GM18951 (cell line): ENCODE measurements around the gene XKR3.
"Not testable (repeated sequence)": the region's sequence is repeated elsewhere in the genome, so short reads cannot be mapped to it uniquely, and the experiment has no call there.

Experiments
- POLR2A ChIP-seq: IDR thresholded peaks from 4 replicates; pipeline ENCODE4 v1.6.1; 2011; ENCODE audit warnings: mild to moderate bottlenecking; ENCODE audit not compliant: insufficient read length, insufficient read depth; ENCODE audit errors: extremely low read depth
- in situ Hi-C: fragments of 300-500 bp; cut with MboI; formaldehyde crosslinking; loops from one replicate; pipeline ENCODE4 v1.12.0; 2022; ENCODE audit warnings: low sequenced_read_pairs, mixed read lengths, inconsistent platforms; ENCODE audit not compliant: unreplicated experiment

XKR3 gene

GRCh38 chr22:16793831-16794230, 31.4 kb downstream of the XKR3 start:
- no peak for TF ChIP-seq POLR2A
- in situ Hi-C loops, result no loop called here

GRCh38 chr22:16789860-16790493, 35.2 kb downstream of the XKR3 start:
- in situ Hi-C loops, result no loop called here
- no peak for TF ChIP-seq POLR2A

GRCh38 chr22:16783930-16784354, 41.3 kb downstream of the XKR3 start:
- TF ChIP-seq POLR2A, result no peak
- in situ Hi-C loops, result no loop called here

- TF ChIP-seq POLR2A, result no peak
- in situ Hi-C loops, result no loop called here
These were observed 41.8 kb downstream of the XKR3 start for GRCh38 chr22:16783453-16783852.

- in situ Hi-C loops, result no loop called here
- TF ChIP-seq POLR2A, result no peak
These were observed 43.4 kb downstream of the XKR3 start for GRCh38 chr22:16781764-16782329.

GRCh38 chr22:16781074-16781763, 44.0 kb downstream of the XKR3 start:
- TF ChIP-seq POLR2A, result no peak
- in situ Hi-C loops, result no loop called here

GRCh38 chr22:16777284-16777924, 47.8 kb downstream of the XKR3 start:
- no peak for TF ChIP-seq POLR2A
- in situ Hi-C loops, result no loop called here

GRCh38 chr22:16776080-16776479, 49.1 kb downstream of the XKR3 start:
- in situ Hi-C loops, result no loop called here
- TF ChIP-seq POLR2A, result no peak

GRCh38 chr22:16774911-16775500, 50.2 kb downstream of the XKR3 start:
- TF ChIP-seq POLR2A, result no peak
- in situ Hi-C loops, result no loop called here

GRCh38 chr22:16771569-16771968, 53.6 kb downstream of the XKR3 start:
- in situ Hi-C loops, result not testable (repeated sequence)

GRCh38 chr22:16767927-16768326, 57.3 kb downstream of the XKR3 start:
- in situ Hi-C loops, result not testable (repeated sequence)

- in situ Hi-C loops, result not testable (repeated sequence)
These were observed 63.0 kb downstream of the XKR3 start for GRCh38 chr22:16762224-16762623.

- in situ Hi-C loops, result not testable (repeated sequence)
These were observed 64.8 kb downstream of the XKR3 start for GRCh38 chr22:16760416-16760815.

GRCh38 chr22:16749282-16749681, 75.9 kb downstream of the XKR3 start:
- in situ Hi-C loops, result not testable (repeated sequence)

- in situ Hi-C loops, result not testable (repeated sequence)
These were observed 76.9 kb downstream of the XKR3 start for GRCh38 chr22:16748160-16748929.

- in situ Hi-C loops, result not testable (repeated sequence)
These were observed 77.7 kb downstream of the XKR3 start for GRCh38 chr22:16747266-16748159.

- in situ Hi-C loops, result not testable (repeated sequence)
These were observed 90.9 kb downstream of the XKR3 start for GRCh38 chr22:16734271-16734670.
